Endothelial cell of umbilical vein (primary cell): ENCODE results near the gene WNT2. TPM values are rescaled to one million over a fixed set of nuclear protein-coding genes. Genes with fewer than 3 reads are reported as not detected.

Experiments
- BruUV-seq: library from RNA; stranded (reverse); fragments of 400-500 nt; replicated peaks from 2 replicates; lab custom pipeline; 2021; lab: Mats Ljungman, UMichigan
- CTCF ChIA-PET: fragments of 300-600, 350-600 bp; sonication (Branson Sonifier 250); formaldehyde crosslinking; loops from one replicate; lab custom pipeline; 2021; ENCODE audit warnings: antibody characterized with exemption, inconsistent platforms; lab: Charles Lee
- POLR2A ChIA-PET: fragments of 300-600, 350-600 bp; sonication (Branson Sonifier 250); formaldehyde crosslinking; loops from one replicate; lab custom pipeline; 2021; ENCODE audit warnings: antibody characterized with exemption, inconsistent platforms; lab: Charles Lee
- DNase-seq: peaks from one replicate; pipeline ENCODE4 v3.0.0-alpha.2; 2011; ENCODE audit warnings: low read depth, low spot score
- FAIRE-seq: peaks from 2 replicates; lab custom pipeline; 2011; peaks lifted over from hg19 to GRCh38; lab: Jason Lieb, UNC
- H2AFZ ChIP-seq: 2 replicates; pipeline ENCODE4 v1.6.0; 2012; ENCODE audit warnings: low read depth, low read length, control low read depth, inconsistent platforms
- H3K27ac ChIP-seq: 2 replicates; pipeline ENCODE4 v1.5.1; 2011; ENCODE audit warnings: low read depth, mild to moderate bottlenecking, control low read depth, low read length, moderate library complexity; ENCODE audit not compliant: insufficient read depth
- H3K27me3 ChIP-seq, 2 experiments: 2 replicates each; pipeline versions ENCODE4 v1.6.0 to v1.6.1; 2011; ENCODE audit warnings: low read length in 2 of 2, mixed read lengths in 1 of 2; ENCODE audit not compliant: control insufficient read depth in 2 of 2, insufficient read depth in 2 of 2
- H3K36me3 ChIP-seq, 2 experiments: 2 replicates in 1 of 2; 3 replicates in 1 of 2; pipeline ENCODE4 v1.5.1; 2011; ENCODE audit warnings: low read length in 2 of 2, mild to moderate bottlenecking in 1 of 2, moderate library complexity in 1 of 2; ENCODE audit not compliant: control insufficient read depth in 2 of 2, insufficient read depth in 2 of 2; ENCODE audit errors: extremely low read depth in 1 of 2
- H3K4me1 ChIP-seq: 3 replicates; pipeline ENCODE4 v1.5.1; 2011; ENCODE audit warnings: mild to moderate bottlenecking, low read length; ENCODE audit not compliant: control insufficient read depth, insufficient read depth; ENCODE audit errors: extremely low read depth
- H3K4me2 ChIP-seq: 2 replicates; pipeline ENCODE4 v1.6.1; 2011; ENCODE audit warnings: low read length, control low read depth, mixed read lengths; ENCODE audit not compliant: insufficient read depth
- H3K4me3 ChIP-seq, 3 experiments: fragments of 200-600 bp in 1 of 3; sonication (generic), shearing (Covaris generic) in 1 of 3; replicated peaks in 1 of 3; 2 replicates each; pipeline ENCODE4 v1.5.1; 2011 to 2016; ENCODE audit warnings: control low read depth in 3 of 3, low read length in 3 of 3, mild to moderate bottlenecking in 2 of 3, inconsistent platforms in 1 of 3, low read depth in 1 of 3, moderate library complexity in 1 of 3; ENCODE audit not compliant: insufficient read depth in 1 of 3
- H3K79me2 ChIP-seq: 2 replicates; pipeline ENCODE4 v1.6.0; 2012; ENCODE audit warnings: low read length, inconsistent platforms; ENCODE audit not compliant: control insufficient read depth, insufficient read depth
- H3K9ac ChIP-seq: replicated peaks from 2 replicates; pipeline ENCODE3; 2011; ENCODE audit warnings: low read length, control low read depth; ENCODE audit not compliant: insufficient read depth; ENCODE audit errors: extremely low read depth
- H3K9me1 ChIP-seq: replicated peaks from 3 replicates; pipeline ENCODE4 v1.6.0; 2011; ENCODE audit warnings: mild to moderate bottlenecking, low read length; ENCODE audit not compliant: control insufficient read depth, insufficient read depth; ENCODE audit errors: extremely low read depth
- H3K9me3 ChIP-seq: replicated peaks from 2 replicates; pipeline ENCODE4 v1.5.1; 2012; ENCODE audit warnings: low read length, inconsistent platforms; ENCODE audit not compliant: control insufficient read depth, insufficient read depth
- H4K20me1 ChIP-seq: replicated peaks from 2 replicates; pipeline ENCODE3; 2011; ENCODE audit warnings: mild to moderate bottlenecking, low read length; ENCODE audit not compliant: control insufficient read depth, insufficient read depth; ENCODE audit errors: extremely low read depth
- EZH2 ChIP-seq: IDR thresholded peaks from 2 replicates; pipeline ENCODE4 v1.6.1; 2012; ENCODE audit warnings: borderline replicate concordance, low read depth, mild to moderate bottlenecking, moderate library complexity, low read length, inconsistent platforms; ENCODE audit not compliant: severe bottlenecking
- FOS ChIP-seq: IDR thresholded peaks from 2 replicates; pipeline ENCODE4 v1.6.1; 2011; ENCODE audit warnings: mild to moderate bottlenecking, low read length, moderate library complexity, borderline replicate concordance; ENCODE audit not compliant: insufficient read depth
- GATA2 ChIP-seq: IDR thresholded peaks from 2 replicates; pipeline ENCODE4 v1.7.0; 2011; ENCODE audit warnings: low read depth, mild to moderate bottlenecking, moderate library complexity, mixed read lengths, low read length; ENCODE audit not compliant: insufficient read length, insufficient read depth
- JUN ChIP-seq: IDR thresholded peaks from 2 replicates; pipeline ENCODE4 v1.6.1; 2011; ENCODE audit warnings: borderline replicate concordance, low read depth; ENCODE audit not compliant: insufficient read length, insufficient read depth
- MYC ChIP-seq: IDR thresholded peaks from one replicate; pipeline ENCODE4 v1.6.1; 2011; ENCODE audit warnings: mild to moderate bottlenecking, low read depth, low read length
- POLR2A ChIP-seq: IDR thresholded peaks from 2 replicates; pipeline ENCODE4 v1.6.1; 2012; ENCODE audit warnings: low read depth, mild to moderate bottlenecking, control low read depth, low read length
- POLR2AphosphoS5 ChIP-seq: IDR thresholded peaks from 2 replicates; pipeline ENCODE4 v1.6.1; 2012; ENCODE audit warnings: low read depth, mild to moderate bottlenecking, control low read depth, low read length, moderate library complexity; ENCODE audit not compliant: insufficient read depth
- dilution Hi-C: fragments of 300-500 bp; cut with MboI; formaldehyde crosslinking; loops from one replicate; pipeline ENCODE4 v1.15.0; 2019; ENCODE audit warnings: low sequenced_read_pairs; ENCODE audit not compliant: extremely low pct_ligation_motif_present
- intact Hi-C: fragments of 100-400 bp; cut with micrococcal nuclease; formaldehyde crosslinking; loops from one replicate; pipeline ENCODE4 v1.10.0; 2022
- polyA plus RNA-seq, 4 experiments: library from polyadenylated mRNA; depleted of rRNA in 3 of 4; stranded (reverse) in 3 of 4; unstranded in 1 of 4; fragments of >200 nt; gene quantifications; 2 replicates each; pipeline versions ENCODE4 v1.2.1 to v1.2.3, GENCODE V29; 2011 to 2012; ENCODE audit warnings: missing spikeins in 1 of 4
- total RNA-seq: library from RNA; stranded (reverse); gene quantifications from 2 replicates; pipeline ENCODE4 v1.2.3, GENCODE V29; 2021
- TF ChIP-seq, protein P1 (sequence below): IDR thresholded peaks from 2 replicates; pipeline ENCODE4 v1.6.1; 2011; ENCODE audit not compliant: insufficient read depth, insufficient read length
- TF ChIP-seq, protein P2 (sequence below), 2 donors: IDR thresholded peaks; 1 replicate in 1 of 2; 2 replicates in 1 of 2; pipeline ENCODE4 v1.5.1; 2011; ENCODE audit warnings: low read length in 2 of 2, mild to moderate bottlenecking in 2 of 2, moderate library complexity in 2 of 2, control low read depth in 1 of 2, inconsistent platforms in 1 of 2, low read depth in 1 of 2; ENCODE audit not compliant: insufficient read depth in 1 of 2; ENCODE audit errors: extremely low read depth in 1 of 2

Gene WNT2
- total and polyA plus RNA-seq, 2 donors (not counting 3 experiments of a cell fraction or from before 2014, with no cell fraction given): not detected

DNA sequence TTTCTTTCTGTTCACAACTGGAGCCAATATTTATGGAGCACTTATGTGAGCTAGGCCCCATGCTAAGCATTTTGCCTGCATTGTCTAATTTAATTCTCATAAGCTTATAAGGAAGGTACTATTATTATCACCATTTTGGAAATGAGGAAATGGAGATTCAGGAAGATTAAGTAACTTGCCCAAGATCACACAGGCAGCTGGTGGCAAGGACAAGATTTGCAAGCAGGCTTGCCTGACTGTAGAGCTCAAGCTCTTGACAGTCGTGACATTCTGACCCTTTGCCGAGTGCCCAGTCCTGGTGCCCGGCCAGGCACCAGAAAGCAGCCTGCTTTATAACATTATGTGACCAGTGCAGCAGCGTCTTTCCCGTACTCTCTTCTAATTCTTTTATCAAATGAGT is 38.2 kb downstream of the WNT2 start:
- DNase-seq (no peak), FAIRE-seq (no peak)
- no peak overlapping the region for H3K4me3 ChIP-seq
- no peaks in the 10 kb centered on the region for H3K36me3 ChIP-seq
- dilution Hi-C loops (no loop called here), intact Hi-C loops (no loop called here)
- H3K27ac ChIP-seq: no peak overlapping the region
- peaks cover 0 to 2% of the 10 kb centered on the region in 2 experiments for H3K27me3 ChIP-seq
- H4K20me1 ChIP-seq: no peaks in the 10 kb centered on the region
- TF ChIP-seq, protein P1, sequence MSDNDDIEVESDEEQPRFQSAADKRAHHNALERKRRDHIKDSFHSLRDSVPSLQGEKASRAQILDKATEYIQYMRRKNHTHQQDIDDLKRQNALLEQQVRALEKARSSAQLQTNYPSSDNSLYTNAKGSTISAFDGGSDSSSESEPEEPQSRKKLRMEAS: no peak
- no peak for TF ChIP-seq FOS
- TF ChIP-seq EZH2: no peak
- TF ChIP-seq, protein P2, sequence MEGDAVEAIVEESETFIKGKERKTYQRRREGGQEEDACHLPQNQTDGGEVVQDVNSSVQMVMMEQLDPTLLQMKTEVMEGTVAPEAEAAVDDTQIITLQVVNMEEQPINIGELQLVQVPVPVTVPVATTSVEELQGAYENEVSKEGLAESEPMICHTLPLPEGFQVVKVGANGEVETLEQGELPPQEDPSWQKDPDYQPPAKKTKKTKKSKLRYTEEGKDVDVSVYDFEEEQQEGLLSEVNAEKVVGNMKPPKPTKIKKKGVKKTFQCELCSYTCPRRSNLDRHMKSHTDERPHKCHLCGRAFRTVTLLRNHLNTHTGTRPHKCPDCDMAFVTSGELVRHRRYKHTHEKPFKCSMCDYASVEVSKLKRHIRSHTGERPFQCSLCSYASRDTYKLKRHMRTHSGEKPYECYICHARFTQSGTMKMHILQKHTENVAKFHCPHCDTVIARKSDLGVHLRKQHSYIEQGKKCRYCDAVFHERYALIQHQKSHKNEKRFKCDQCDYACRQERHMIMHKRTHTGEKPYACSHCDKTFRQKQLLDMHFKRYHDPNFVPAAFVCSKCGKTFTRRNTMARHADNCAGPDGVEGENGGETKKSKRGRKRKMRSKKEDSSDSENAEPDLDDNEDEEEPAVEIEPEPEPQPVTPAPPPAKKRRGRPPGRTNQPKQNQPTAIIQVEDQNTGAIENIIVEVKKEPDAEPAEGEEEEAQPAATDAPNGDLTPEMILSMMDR (IDR thresholded peaks at IDR 0.05; ENCODE audit: extremely low read depth in 1 of 2, insufficient read depth in 1 of 2, low read depth in 1 of 2, low read length in 2 of 2): no peak
- no peak for TF ChIP-seq POLR2AphosphoS5
- no peak for TF ChIP-seq JUN
- TF ChIP-seq GATA2: no peak
- no peak for TF ChIP-seq MYC
- no peak for TF ChIP-seq POLR2A
- CTCF ChIA-PET: no interaction called here
- H3K9me1 ChIP-seq: no peaks in the 10 kb centered on the region
- no TSS peak for BruUV-seq
- H3K4me2 ChIP-seq: no peak overlapping the region
- H3K79me2 ChIP-seq: no peaks in the 10 kb centered on the region
- no peaks in the 10 kb centered on the region for H3K4me1 ChIP-seq
- POLR2A ChIA-PET: no interaction called here
- no peak overlapping the region for H2AFZ ChIP-seq
- H3K9ac ChIP-seq: no peak overlapping the region
- no peaks in the 10 kb centered on the region for H3K9me3 ChIP-seq
